Loucy (cell line): ENCODE results near the gene MAP3K21.

ENCODE experiments used
- H2AFZ ChIP-seq: fragments of 200-600 bp; sonication (generic); 2 replicates; pipeline ENCODE4 v1.6.0; 2016; ENCODE audit warnings: antibody characterized with exemption, mild to moderate bottlenecking, low read length, moderate library complexity
- H3F3A ChIP-seq: fragments of 200-600 bp; 2 replicates; pipeline ENCODE4 v1.6.0; 2016; ENCODE audit warnings: antibody characterized with exemption, low read depth, mild to moderate bottlenecking
- H3K27me3 ChIP-seq: fragments of 200-600 bp; sonication (generic); 2 replicates; pipeline ENCODE4 v1.6.1; 2014; ENCODE audit warnings: low read length, mild to moderate bottlenecking; ENCODE audit not compliant: insufficient read depth, poor library complexity, severe bottlenecking
- H3K36me3 ChIP-seq: fragments of 200-600 bp; sonication (generic); 2 replicates; pipeline ENCODE4 v1.6.1; 2016; ENCODE audit warnings: low read length; ENCODE audit not compliant: insufficient read depth
- H3K4me1 ChIP-seq: fragments of 200-600 bp; sonication (generic); 2 replicates; pipeline ENCODE4 v1.5.1; 2014; ENCODE audit warnings: low read length, mild to moderate bottlenecking; ENCODE audit not compliant: insufficient read depth, poor library complexity, severe bottlenecking
- H3K4me2 ChIP-seq: fragments of 200-600 bp; sonication (generic); 2 replicates; pipeline ENCODE4 v1.6.0; 2014; ENCODE audit warnings: antibody characterized with exemption, low read length, low read depth, mild to moderate bottlenecking; ENCODE audit not compliant: poor library complexity, severe bottlenecking
- H3K4me3 ChIP-seq: fragments of 200-600 bp; sonication (generic); 2 replicates; pipeline ENCODE4 v1.5.1; 2014; ENCODE audit warnings: low read length, mild to moderate bottlenecking, mixed read lengths; ENCODE audit not compliant: poor library complexity, severe bottlenecking
- H3K79me2 ChIP-seq: fragments of 200-600 bp; sonication (generic); 2 replicates; pipeline ENCODE4 v1.6.1; 2014; ENCODE audit warnings: low read length; ENCODE audit not compliant: insufficient read depth
- H3K9ac ChIP-seq: fragments of 200-600 bp; sonication (generic); 2 replicates; pipeline ENCODE4 v1.6.0; 2014; ENCODE audit warnings: mild to moderate bottlenecking, low read depth, low read length, moderate library complexity; ENCODE audit not compliant: poor library complexity, severe bottlenecking
- H3K9me2 ChIP-seq: fragments of 200-600 bp; sonication (generic); replicated peaks from 2 replicates; pipeline ENCODE4 v1.6.1; 2016; ENCODE audit warnings: low read depth, low read length, mixed read lengths
- H3K9me3 ChIP-seq: fragments of 200-600 bp; sonication (generic); 2 replicates; pipeline ENCODE4 v1.6.1; 2014; ENCODE audit warnings: mild to moderate bottlenecking, antibody characterized with exemption, low read length, low read depth; ENCODE audit not compliant: insufficient read depth
- H4K20me1 ChIP-seq: fragments of 200-600 bp; sonication (generic); 2 replicates; pipeline ENCODE4 v1.6.0; 2014; ENCODE audit warnings: antibody characterized with exemption, low read length, mild to moderate bottlenecking; ENCODE audit not compliant: insufficient read depth, poor library complexity, severe bottlenecking
- EZH2phosphoT487 ChIP-seq: fragments of 200-600 bp; IDR thresholded peaks from 2 replicates; pipeline ENCODE4 v1.6.1; 2018; ENCODE audit warnings: antibody characterized with exemption, mild to moderate bottlenecking, moderate library complexity, borderline replicate concordance
- TF ChIP-seq, protein P1 (sequence below): fragments of 200-600 bp; sonication (generic); conservative IDR thresholded peaks from 2 replicates; pipeline ENCODE4 v1.5.1; 2014; ENCODE audit warnings: mild to moderate bottlenecking, antibody characterized with exemption, low read length

The MAP3K21 gene

GRCh38 chr1:233355841-233356704 is 28.5 kb downstream of the MAP3K21 start:
- Histone ChIP-seq H3K27me3 (no peaks in the 10 kb centered on the region), H3K9ac (no peak overlapping the region), H3K36me3 (peaks cover 18% of the 10 kb centered on the region; the same call in 1 of the 2 replicates), H3K4me3 (no peak overlapping the region), H3K4me2 (no peak overlapping the region), H3K4me1 (no peaks in the 10 kb centered on the region), H3F3A (no peaks in the 10 kb centered on the region), H3K9me3 (no peaks in the 10 kb centered on the region), H3K79me2 (no peaks in the 10 kb centered on the region), H3K9me2 (no peaks in the 10 kb centered on the region), H2AFZ (no peak overlapping the region), H4K20me1 (no peaks in the 10 kb centered on the region)
- TF ChIP-seq, protein P1, sequence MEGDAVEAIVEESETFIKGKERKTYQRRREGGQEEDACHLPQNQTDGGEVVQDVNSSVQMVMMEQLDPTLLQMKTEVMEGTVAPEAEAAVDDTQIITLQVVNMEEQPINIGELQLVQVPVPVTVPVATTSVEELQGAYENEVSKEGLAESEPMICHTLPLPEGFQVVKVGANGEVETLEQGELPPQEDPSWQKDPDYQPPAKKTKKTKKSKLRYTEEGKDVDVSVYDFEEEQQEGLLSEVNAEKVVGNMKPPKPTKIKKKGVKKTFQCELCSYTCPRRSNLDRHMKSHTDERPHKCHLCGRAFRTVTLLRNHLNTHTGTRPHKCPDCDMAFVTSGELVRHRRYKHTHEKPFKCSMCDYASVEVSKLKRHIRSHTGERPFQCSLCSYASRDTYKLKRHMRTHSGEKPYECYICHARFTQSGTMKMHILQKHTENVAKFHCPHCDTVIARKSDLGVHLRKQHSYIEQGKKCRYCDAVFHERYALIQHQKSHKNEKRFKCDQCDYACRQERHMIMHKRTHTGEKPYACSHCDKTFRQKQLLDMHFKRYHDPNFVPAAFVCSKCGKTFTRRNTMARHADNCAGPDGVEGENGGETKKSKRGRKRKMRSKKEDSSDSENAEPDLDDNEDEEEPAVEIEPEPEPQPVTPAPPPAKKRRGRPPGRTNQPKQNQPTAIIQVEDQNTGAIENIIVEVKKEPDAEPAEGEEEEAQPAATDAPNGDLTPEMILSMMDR, result no peak
- no peak for TF ChIP-seq EZH2phosphoT487

DNA sequence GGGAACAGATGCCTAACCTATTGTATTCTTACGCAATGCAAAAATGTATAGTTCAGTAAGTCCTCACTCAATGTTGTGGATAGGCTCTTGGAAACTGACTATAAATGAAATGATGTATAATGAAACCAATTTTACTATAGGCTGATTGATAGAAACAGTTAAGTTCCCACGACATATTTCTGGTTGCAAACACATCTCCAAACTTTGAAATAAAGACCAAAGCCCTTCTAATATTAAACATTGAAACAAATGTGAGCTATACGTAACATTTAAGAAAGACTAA is 29.1 kb downstream of the MAP3K21 start:
- Histone ChIP-seq H3K9me2 (no peaks in the 10 kb centered on the region), H2AFZ (no peak overlapping the region), H3K4me2 (no peak overlapping the region), H3K9ac (no peak overlapping the region), H3K9me3 (no peaks in the 10 kb centered on the region), H3K4me3 (no peak overlapping the region), H4K20me1 (no peaks in the 10 kb centered on the region), H3K79me2 (no peaks in the 10 kb centered on the region), H3K36me3 (peaks cover 18% of the 10 kb centered on the region; the same call in 1 of the 2 replicates), H3K27me3 (no peaks in the 10 kb centered on the region), H3K4me1 (no peaks in the 10 kb centered on the region), H3F3A (no peaks in the 10 kb centered on the region)
- no peak for TF ChIP-seq EZH2phosphoT487
- TF ChIP-seq, protein P1, result no peak

DNA sequence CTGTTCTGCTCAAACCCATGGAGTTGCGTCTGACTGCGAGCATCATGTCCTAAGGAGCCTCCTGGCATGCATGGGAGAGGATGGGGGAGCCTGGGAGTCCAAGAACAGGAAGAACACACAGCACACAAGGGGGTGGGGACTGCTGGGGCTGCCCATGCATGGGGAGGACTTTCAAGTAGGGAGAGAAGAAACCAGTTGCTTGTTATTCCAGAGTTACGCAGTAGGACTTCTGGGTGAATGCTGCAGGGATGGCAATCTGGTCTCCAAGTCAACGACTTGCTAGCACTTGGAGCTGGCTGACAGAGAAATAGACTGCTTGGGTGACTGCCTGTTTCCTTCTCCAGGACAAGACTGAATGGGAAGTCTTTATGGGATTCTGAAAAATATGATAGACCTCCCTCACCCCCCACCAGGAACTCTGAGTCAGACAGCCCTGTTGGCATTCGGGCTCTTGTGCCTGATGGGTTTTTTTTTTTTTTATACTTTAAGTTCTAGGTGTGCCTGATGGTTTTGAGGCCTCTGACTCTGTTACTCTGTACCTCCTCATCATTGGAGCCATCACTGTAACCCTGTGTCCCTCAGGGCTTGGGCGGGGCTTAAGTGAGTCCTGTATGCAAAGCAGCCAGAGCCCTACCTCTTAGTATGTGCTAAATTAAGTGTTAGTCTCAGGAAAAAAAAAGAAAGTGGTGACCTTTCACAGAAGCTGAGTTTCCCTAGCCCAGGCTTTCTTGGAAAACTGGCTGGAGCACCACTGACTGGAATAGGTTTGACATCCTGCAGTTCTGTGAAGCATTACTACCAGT is 30.3 kb downstream of the MAP3K21 start:
- Histone ChIP-seq H3F3A (no peaks in the 10 kb centered on the region), H2AFZ (no peak overlapping the region), H3K79me2 (no peaks in the 10 kb centered on the region), H3K9me2 (no peaks in the 10 kb centered on the region), H3K4me3 (no peak overlapping the region), H3K4me2 (no peak overlapping the region), H3K4me1 (no peaks in the 10 kb centered on the region), H3K9ac (no peak overlapping the region), H3K9me3 (no peaks in the 10 kb centered on the region), H3K36me3 (peaks cover 25% of the 10 kb centered on the region; the same call in 1 of the 2 replicates), H3K27me3 (no peaks in the 10 kb centered on the region), H4K20me1 (no peaks in the 10 kb centered on the region)
- TF ChIP-seq, protein P1, result no peak
